HG03108 (cell line): ENCODE data around the gene C3.

Experiments used
- ATAC-seq: cut with Tn5 transposase; IDR thresholded peaks from one replicate; pipeline ENCODE4 v1.9.1; 2021; ENCODE audit warnings: moderate library complexity; ENCODE audit not compliant: unreplicated experiment

Gene C3

GRCh38 chr19:6731822-6732221 lies 11.4 kb upstream of the C3 start:
- no peak for ATAC-seq

GRCh38 chr19:6730941-6731670 lies 10.7 kb upstream of the C3 start:
- no peak for ATAC-seq

- ATAC-seq = no peak
These were observed 9.8 kb upstream of the C3 start for GRCh38 chr19:6730153-6730804.

- ATAC-seq = no peak
These were observed 9.2 kb upstream of the C3 start for GRCh38 chr19:6729573-6730152.

- ATAC-seq = no peak
These were observed 7.9 kb upstream of the C3 start for GRCh38 chr19:6728346-6728745.

- no peak for ATAC-seq
These were observed 5.2 kb upstream of the C3 start for GRCh38 chr19:6725513-6726231.

- no peak for ATAC-seq
These were observed 4.4 kb upstream of the C3 start for GRCh38 chr19:6724631-6725492.

GRCh38 chr19:6723738-6724137 lies 3.3 kb upstream of the C3 start:
- no peak for ATAC-seq

- no peak for ATAC-seq
These were observed 2.7 kb upstream of the C3 start for GRCh38 chr19:6723108-6723618.

GRCh38 chr19:6721773-6722172 lies 1.3 kb upstream of the C3 start:
- no peak for ATAC-seq

- no peak for ATAC-seq
These were observed 656 bp upstream of the C3 start for GRCh38 chr19:6721138-6721474.

GRCh38 chr19:6719992-6720368 lies 470 bp downstream of the C3 start:
- ATAC-seq = no peak

- ATAC-seq = no peak
These were observed 949 bp downstream of the C3 start for GRCh38 chr19:6719540-6719861.

- no peak for ATAC-seq
These were observed 1.5 kb downstream of the C3 start for GRCh38 chr19:6718741-6719539.

- no peak for ATAC-seq
These were observed 2.2 kb downstream of the C3 start for GRCh38 chr19:6718111-6718740.

- no peak for ATAC-seq
These were observed 2.9 kb downstream of the C3 start for GRCh38 chr19:6717441-6717971.

GRCh38 chr19:6717036-6717435 lies 3.4 kb downstream of the C3 start:
- ATAC-seq = no peak

- no peak for ATAC-seq
These were observed 3.9 kb downstream of the C3 start for GRCh38 chr19:6716610-6716970.

- ATAC-seq = no peak
These were observed 5.5 kb downstream of the C3 start for GRCh38 chr19:6714749-6715555.
